Panc1 (cell line): Measurements from ENCODE around the gene MIPEP. TPM values are rescaled to one million over a fixed set of nuclear protein-coding genes. Genes with fewer than 3 reads are reported as not detected.

Source experiments
- ATAC-seq: fragments of 200-7000 bp; cut with Tn5 transposase; 2 replicates; pipeline ENCODE4 v1.9.1; 2020; ENCODE audit warnings: mild to moderate bottlenecking, moderate library complexity
- BruUV-seq: library from RNA; stranded (reverse); fragments of 400-500 nt; replicated peaks from 2 replicates; lab custom pipeline; 2021; lab: Mats Ljungman, UMichigan
- CTCF ChIA-PET: fragments of 300-600 bp; sonication (Branson Sonifier 250); formaldehyde crosslinking; loops from one replicate; lab custom pipeline; 2022; ENCODE audit warnings: antibody characterized with exemption; lab: Charles Lee
- POLR2A ChIA-PET: fragments of 300-600 bp; sonication (Branson Sonifier 250); formaldehyde crosslinking; loops from one replicate; lab custom pipeline; 2022; ENCODE audit warnings: antibody characterized with exemption; lab: Charles Lee
- DNase-seq: peaks from one replicate; pipeline ENCODE4 v3.0.0-alpha.2; 2010; ENCODE audit warnings: low read depth, low spot score
- H3K27ac ChIP-seq: 2 replicates; pipeline ENCODE4 v1.5.1; 2011; ENCODE audit warnings: mild to moderate bottlenecking, low read length, inconsistent platforms
- H3K27me3 ChIP-seq: fragments of 200-500 bp; sonication (Bioruptor generic); 2 replicates; pipeline ENCODE4 v1.6.0; 2014; ENCODE audit warnings: low read length, inconsistent platforms; ENCODE audit not compliant: control insufficient read depth, insufficient read depth
- H3K36me3 ChIP-seq: fragments of 200-500 bp; sonication (Bioruptor generic); 2 replicates; pipeline ENCODE4 v1.5.1; 2014; ENCODE audit warnings: inconsistent platforms, mild to moderate bottlenecking, low read length, moderate library complexity; ENCODE audit not compliant: control insufficient read depth, insufficient read depth
- H3K4me1 ChIP-seq: 2 replicates; pipeline ENCODE4 v1.5.1; 2011; ENCODE audit warnings: inconsistent platforms, mild to moderate bottlenecking, low read length, moderate library complexity; ENCODE audit not compliant: control insufficient read depth, insufficient read depth
- H3K4me3 ChIP-seq, 2 experiments: 2 replicates each; pipeline ENCODE4 v1.5.1; 2011 to 2012; ENCODE audit warnings: low read depth in 2 of 2, low read length in 2 of 2, mild to moderate bottlenecking in 2 of 2, inconsistent platforms in 1 of 2, moderate library complexity in 1 of 2
- H3K9me3 ChIP-seq: fragments of 200-500 bp; sonication (Bioruptor generic); 2 replicates; pipeline ENCODE4 v1.5.1; 2014; ENCODE audit warnings: low read depth, mild to moderate bottlenecking, inconsistent platforms, low read length, moderate library complexity; ENCODE audit not compliant: control insufficient read depth, insufficient read depth
- POLR2AphosphoS5 ChIP-seq: IDR thresholded peaks from 2 replicates; pipeline ENCODE4 v1.6.1; 2012; ENCODE audit warnings: mild to moderate bottlenecking, low read depth, low read length, moderate library complexity
- SIN3A ChIP-seq: IDR thresholded peaks from 2 replicates; pipeline ENCODE4 v1.6.1; 2012; ENCODE audit warnings: low read depth, mild to moderate bottlenecking, low read length, moderate library complexity, borderline replicate concordance; ENCODE audit not compliant: insufficient read depth
- TCF7L2 ChIP-seq: IDR thresholded peaks from 2 replicates; pipeline ENCODE4 v1.6.1; 2011; ENCODE audit warnings: mild to moderate bottlenecking, low read depth, low read length, inconsistent platforms
- in situ Hi-C: cut with HindIII; loops from 2 replicates; pipeline ENCODE4 v1.10.0; 2016; ENCODE audit warnings: low sequenced_read_pairs, low pct_unique_long_range_greater_than_20kb
- intact Hi-C: fragments of 100-400 bp; cut with micrococcal nuclease; formaldehyde crosslinking; loops from one replicate; pipeline ENCODE4 v1.10.0; 2022; ENCODE audit not compliant: unreplicated experiment
- total RNA-seq: library from RNA; stranded (reverse); gene quantifications from one replicate; pipeline ENCODE4 v1.2.1, GENCODE V29; 2021; ENCODE audit not compliant: unreplicated experiment
- TF ChIP-seq, protein P1 (sequence below): fragments of 450-650 bp; IDR thresholded peaks from 2 replicates; pipeline ENCODE4 v1.5.1; 2017; ENCODE audit warnings: mild to moderate bottlenecking
- TF ChIP-seq, protein P2 (sequence below), 2 experiments: IDR thresholded peaks; 2 replicates each; pipeline ENCODE4 v1.6.1; 2011 to 2012; ENCODE audit warnings: low read depth in 2 of 2, control low read depth in 1 of 2, low read length in 1 of 2, mild to moderate bottlenecking in 1 of 2, moderate library complexity in 1 of 2; ENCODE audit not compliant: insufficient read depth in 1 of 2

MIPEP gene
- total RNA-seq, 1 experiment from 2014 or later, result 13.8 TPM

DNA sequence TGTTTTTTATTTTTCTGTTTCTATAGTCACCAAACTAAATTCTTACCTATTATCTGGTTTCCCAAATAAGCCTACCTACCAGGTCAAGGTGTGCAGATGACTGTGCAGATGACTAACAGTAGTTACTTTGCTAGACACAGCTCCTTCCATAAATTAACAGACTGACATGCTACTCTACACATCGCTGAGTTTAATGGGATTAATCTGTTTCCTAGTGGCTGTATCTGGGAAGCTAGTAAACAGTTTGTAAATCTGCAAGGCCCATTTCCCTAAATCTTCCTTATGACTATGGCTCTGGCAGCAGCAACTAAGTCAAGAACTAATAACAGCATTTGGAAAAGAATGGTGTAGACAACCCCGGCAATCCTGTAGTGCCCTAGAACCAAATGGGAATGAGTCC lies 27.9 kb downstream of the MIPEP start:
- POLR2A ChIA-PET, result no interaction called here
- Histone ChIP-seq H3K36me3 (no peaks in the 10 kb centered on the region), H3K27me3 (no peaks in the 10 kb centered on the region), H3K4me1 (no peaks in the 10 kb centered on the region; the same call in 1 of the 2 replicates), H3K4me3 (no peak overlapping the region), H3K27ac (no peak overlapping the region), H3K9me3 (no peaks in the 10 kb centered on the region)
- CTCF ChIA-PET, result no interaction called here
- intact Hi-C loops (no loop called here), in situ Hi-C loops (no loop called here)
- no TSS peak for BruUV-seq
- no peak for ATAC-seq
- TF ChIP-seq POLR2AphosphoS5 (no peak), TCF7L2 (no peak), SIN3A (no peak)
- TF ChIP-seq, protein P1, sequence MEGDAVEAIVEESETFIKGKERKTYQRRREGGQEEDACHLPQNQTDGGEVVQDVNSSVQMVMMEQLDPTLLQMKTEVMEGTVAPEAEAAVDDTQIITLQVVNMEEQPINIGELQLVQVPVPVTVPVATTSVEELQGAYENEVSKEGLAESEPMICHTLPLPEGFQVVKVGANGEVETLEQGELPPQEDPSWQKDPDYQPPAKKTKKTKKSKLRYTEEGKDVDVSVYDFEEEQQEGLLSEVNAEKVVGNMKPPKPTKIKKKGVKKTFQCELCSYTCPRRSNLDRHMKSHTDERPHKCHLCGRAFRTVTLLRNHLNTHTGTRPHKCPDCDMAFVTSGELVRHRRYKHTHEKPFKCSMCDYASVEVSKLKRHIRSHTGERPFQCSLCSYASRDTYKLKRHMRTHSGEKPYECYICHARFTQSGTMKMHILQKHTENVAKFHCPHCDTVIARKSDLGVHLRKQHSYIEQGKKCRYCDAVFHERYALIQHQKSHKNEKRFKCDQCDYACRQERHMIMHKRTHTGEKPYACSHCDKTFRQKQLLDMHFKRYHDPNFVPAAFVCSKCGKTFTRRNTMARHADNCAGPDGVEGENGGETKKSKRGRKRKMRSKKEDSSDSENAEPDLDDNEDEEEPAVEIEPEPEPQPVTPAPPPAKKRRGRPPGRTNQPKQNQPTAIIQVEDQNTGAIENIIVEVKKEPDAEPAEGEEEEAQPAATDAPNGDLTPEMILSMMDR, result no peak
- TF ChIP-seq, protein P2, sequence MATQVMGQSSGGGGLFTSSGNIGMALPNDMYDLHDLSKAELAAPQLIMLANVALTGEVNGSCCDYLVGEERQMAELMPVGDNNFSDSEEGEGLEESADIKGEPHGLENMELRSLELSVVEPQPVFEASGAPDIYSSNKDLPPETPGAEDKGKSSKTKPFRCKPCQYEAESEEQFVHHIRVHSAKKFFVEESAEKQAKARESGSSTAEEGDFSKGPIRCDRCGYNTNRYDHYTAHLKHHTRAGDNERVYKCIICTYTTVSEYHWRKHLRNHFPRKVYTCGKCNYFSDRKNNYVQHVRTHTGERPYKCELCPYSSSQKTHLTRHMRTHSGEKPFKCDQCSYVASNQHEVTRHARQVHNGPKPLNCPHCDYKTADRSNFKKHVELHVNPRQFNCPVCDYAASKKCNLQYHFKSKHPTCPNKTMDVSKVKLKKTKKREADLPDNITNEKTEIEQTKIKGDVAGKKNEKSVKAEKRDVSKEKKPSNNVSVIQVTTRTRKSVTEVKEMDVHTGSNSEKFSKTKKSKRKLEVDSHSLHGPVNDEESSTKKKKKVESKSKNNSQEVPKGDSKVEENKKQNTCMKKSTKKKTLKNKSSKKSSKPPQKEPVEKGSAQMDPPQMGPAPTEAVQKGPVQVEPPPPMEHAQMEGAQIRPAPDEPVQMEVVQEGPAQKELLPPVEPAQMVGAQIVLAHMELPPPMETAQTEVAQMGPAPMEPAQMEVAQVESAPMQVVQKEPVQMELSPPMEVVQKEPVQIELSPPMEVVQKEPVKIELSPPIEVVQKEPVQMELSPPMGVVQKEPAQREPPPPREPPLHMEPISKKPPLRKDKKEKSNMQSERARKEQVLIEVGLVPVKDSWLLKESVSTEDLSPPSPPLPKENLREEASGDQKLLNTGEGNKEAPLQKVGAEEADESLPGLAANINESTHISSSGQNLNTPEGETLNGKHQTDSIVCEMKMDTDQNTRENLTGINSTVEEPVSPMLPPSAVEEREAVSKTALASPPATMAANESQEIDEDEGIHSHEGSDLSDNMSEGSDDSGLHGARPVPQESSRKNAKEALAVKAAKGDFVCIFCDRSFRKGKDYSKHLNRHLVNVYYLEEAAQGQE (IDR thresholded peaks at IDR 0.05; ENCODE audit: insufficient read depth in 1 of 2, low read depth in 2 of 2, low read length in 1 of 2), result no peak
- DNase-seq, result no peak

DNA sequence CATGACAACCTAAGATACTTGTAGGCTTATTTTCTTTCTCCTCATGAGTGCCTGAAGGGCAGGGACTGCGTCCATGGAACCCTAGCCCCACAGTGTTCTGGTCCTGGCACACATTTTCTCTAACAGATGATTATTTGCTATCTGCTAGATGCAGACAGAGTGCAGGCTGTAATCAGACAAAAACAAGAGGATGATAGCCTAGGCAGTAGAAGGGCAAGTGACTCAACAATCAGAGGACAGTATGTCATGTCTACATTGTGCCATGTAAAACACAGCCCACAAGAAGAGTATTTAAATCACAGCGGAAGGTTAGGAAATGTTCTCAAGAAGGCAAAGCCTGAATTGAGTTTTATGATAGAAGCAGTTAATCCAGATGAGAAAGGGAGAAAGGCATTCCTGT lies 29.3 kb downstream of the MIPEP start:
- intact Hi-C loops, result no loop called here
- no peak overlapping the region for H3K27ac ChIP-seq
- in situ Hi-C loops, result no loop called here
- no peak overlapping the region for H3K4me3 ChIP-seq
- DNase-seq (no peak), ATAC-seq (no peak)
- no peaks in the 10 kb centered on the region for H3K9me3 ChIP-seq
- no TSS peak for BruUV-seq
- CTCF ChIA-PET, result no interaction called here
- POLR2A ChIA-PET, result no interaction called here
- no peaks in the 10 kb centered on the region; the same call in 1 of the 2 replicates for H3K4me1 ChIP-seq
- TF ChIP-seq POLR2AphosphoS5, result no peak
- TF ChIP-seq, protein P2 (IDR thresholded peaks at IDR 0.05; ENCODE audit: insufficient read depth in 1 of 2, low read depth in 2 of 2, low read length in 1 of 2), result no peak
- TF ChIP-seq, protein P1, result no peak
- TF ChIP-seq SIN3A, result no peak
- TF ChIP-seq TCF7L2, result no peak
- no peaks in the 10 kb centered on the region for H3K27me3 ChIP-seq
- H3K36me3 ChIP-seq, result no peaks in the 10 kb centered on the region
